Upper lobe of left lung (tissue), 6 donors: ENCODE measurements around the gene LIPC. TPM values are rescaled to one million over a fixed set of nuclear protein-coding genes. Genes with fewer than 3 reads are reported as not detected.

Experiments
- ATAC-seq, 2 donors: fragments of 200-7000 bp; cut with Tn5 transposase; one replicate each; pipeline ENCODE4 v1.9.1; 2022; ENCODE audit warnings: mild to moderate bottlenecking in 2 of 2, moderate library complexity in 2 of 2; ENCODE audit not compliant: low FRiP score in 2 of 2
- DNase-seq, 2 donors: peaks; one replicate each; pipeline ENCODE4 v3.0.0-alpha.2; 2019 to 2020
- H3K27ac ChIP-seq, 4 donors: fragments of 200-600 bp; sonication (generic); one replicate each; pipeline ENCODE4 v1.5.1; 2016 to 2019
- H3K27me3 ChIP-seq, 4 donors: fragments of 200-600 bp; sonication (generic); one replicate each; pipeline ENCODE4 v1.5.1; 2017 to 2019
- H3K36me3 ChIP-seq, 4 donors: fragments of 200-600 bp; sonication (generic); one replicate each; pipeline ENCODE4 v1.5.1; 2016 to 2019
- H3K4me1 ChIP-seq, 4 donors: fragments of 200-600 bp; sonication (generic); one replicate each; pipeline ENCODE4 v1.5.1; 2018 to 2019
- H3K4me3 ChIP-seq, 4 donors: fragments of 200-600 bp; sonication (generic); one replicate each; pipeline ENCODE4 v1.5.1; 2017 to 2019; ENCODE audit warnings: mild to moderate bottlenecking in 2 of 4, moderate library complexity in 1 of 4
- H3K9me3 ChIP-seq, 4 donors: fragments of 200-600 bp; sonication (generic); one replicate each; pipeline ENCODE4 v1.5.1; 2018 to 2019
- EP300 ChIP-seq, 4 donors: sonication (generic); formaldehyde crosslinking; IDR thresholded peaks; one replicate each; pipeline ENCODE4 v1.5.1; 2017; ENCODE audit warnings: antibody characterized with exemption in 4 of 4, control low read depth in 2 of 4
- POLR2A ChIP-seq, 4 donors: fragments of 450-650 bp; IDR thresholded peaks; one replicate each; pipeline ENCODE4 v1.5.1; 2016 to 2017; ENCODE audit warnings: antibody characterized with exemption in 4 of 4, mild to moderate bottlenecking in 2 of 4
- POLR2AphosphoS5 ChIP-seq, 2 donors: sonication (generic); formaldehyde crosslinking; IDR thresholded peaks; one replicate each; pipeline ENCODE4 v1.5.1; 2017; ENCODE audit warnings: antibody characterized with exemption in 2 of 2
- WGBS, 2 donors: methylation state at CpG; one replicate each; pipeline ENCODE4 v1.1.5; 2017 to 2018; 5-methylcytosine and 5-hydroxymethylcytosine counted together
- total RNA-seq, 6 donors: library from RNA; depleted of rRNA in 4 of 6; stranded (reverse); fragments of >200 nt in 4 of 6; gene quantifications; one replicate each; pipeline versions ENCODE4 v1.1.0 to v1.2.1, GENCODE V29; 2016 to 2021
- TF ChIP-seq, protein P1 (sequence below), 6 experiments: fragments of 450-650 bp in 4 of 6; fragments of 200-600 bp in 2 of 6; sonication (generic) in 2 of 6; IDR thresholded peaks; one replicate each; pipeline ENCODE4 v1.5.1; 2016 to 2019; ENCODE audit warnings: antibody characterized with exemption in 6 of 6
- donor health status: DM: no; HTN: no; CAD: no; lungs with moderate emphysema.
- donor health status: DM: no; HTN: yes; CAD: no; lungs with severe emphysema.

The LIPC gene
- total RNA-seq, 6 donors from 2014 or later = 0.40 to 0.89 (median 0.75) TPM; not detected in 2

DNA sequence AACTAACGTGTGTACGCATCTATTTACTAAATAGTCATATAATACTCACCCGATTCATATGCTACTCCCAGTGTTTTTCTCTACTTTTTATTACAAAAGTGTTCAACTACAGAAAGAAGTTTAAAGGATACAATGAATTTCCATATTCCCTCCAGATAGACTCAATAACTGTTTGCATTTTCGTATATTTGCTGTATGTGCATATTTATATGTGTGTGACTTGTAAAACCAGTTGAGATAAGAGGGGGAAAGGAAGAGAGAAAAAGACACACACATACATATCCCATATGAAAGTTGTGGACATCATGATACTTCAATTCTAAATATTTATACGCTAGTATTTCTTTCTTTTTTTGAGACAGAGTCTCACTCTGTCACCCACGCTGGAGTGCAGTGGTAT lies 14.1 kb downstream of the LIPC start:
- H3K27me3 ChIP-seq = no peaks in the 10 kb centered on the region
- ATAC-seq (no peak), DNase-seq (no peak)
- no peaks in the 10 kb centered on the region for H3K36me3 ChIP-seq
- no peak overlapping the region for H3K4me3 ChIP-seq
- WGBS, 2 donors = 96% methylated on average over 6 of the region's 6 CpGs
- TF ChIP-seq POLR2AphosphoS5 (IDR thresholded peaks at IDR 0.05) = no peak
- TF ChIP-seq POLR2A (IDR thresholded peaks at IDR 0.05) = no peak
- TF ChIP-seq, protein P1, sequence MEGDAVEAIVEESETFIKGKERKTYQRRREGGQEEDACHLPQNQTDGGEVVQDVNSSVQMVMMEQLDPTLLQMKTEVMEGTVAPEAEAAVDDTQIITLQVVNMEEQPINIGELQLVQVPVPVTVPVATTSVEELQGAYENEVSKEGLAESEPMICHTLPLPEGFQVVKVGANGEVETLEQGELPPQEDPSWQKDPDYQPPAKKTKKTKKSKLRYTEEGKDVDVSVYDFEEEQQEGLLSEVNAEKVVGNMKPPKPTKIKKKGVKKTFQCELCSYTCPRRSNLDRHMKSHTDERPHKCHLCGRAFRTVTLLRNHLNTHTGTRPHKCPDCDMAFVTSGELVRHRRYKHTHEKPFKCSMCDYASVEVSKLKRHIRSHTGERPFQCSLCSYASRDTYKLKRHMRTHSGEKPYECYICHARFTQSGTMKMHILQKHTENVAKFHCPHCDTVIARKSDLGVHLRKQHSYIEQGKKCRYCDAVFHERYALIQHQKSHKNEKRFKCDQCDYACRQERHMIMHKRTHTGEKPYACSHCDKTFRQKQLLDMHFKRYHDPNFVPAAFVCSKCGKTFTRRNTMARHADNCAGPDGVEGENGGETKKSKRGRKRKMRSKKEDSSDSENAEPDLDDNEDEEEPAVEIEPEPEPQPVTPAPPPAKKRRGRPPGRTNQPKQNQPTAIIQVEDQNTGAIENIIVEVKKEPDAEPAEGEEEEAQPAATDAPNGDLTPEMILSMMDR (IDR thresholded peaks at IDR 0.05) = no peak
- no peak for TF ChIP-seq EP300 (IDR thresholded peaks at IDR 0.05)
- H3K9me3 ChIP-seq = no peaks in the 10 kb centered on the region
- H3K4me1 ChIP-seq = peaks cover 5 to 16% (median 13%) of the 10 kb centered on the region in 4 donors
- H3K27ac ChIP-seq = no peak overlapping the region

DNA sequence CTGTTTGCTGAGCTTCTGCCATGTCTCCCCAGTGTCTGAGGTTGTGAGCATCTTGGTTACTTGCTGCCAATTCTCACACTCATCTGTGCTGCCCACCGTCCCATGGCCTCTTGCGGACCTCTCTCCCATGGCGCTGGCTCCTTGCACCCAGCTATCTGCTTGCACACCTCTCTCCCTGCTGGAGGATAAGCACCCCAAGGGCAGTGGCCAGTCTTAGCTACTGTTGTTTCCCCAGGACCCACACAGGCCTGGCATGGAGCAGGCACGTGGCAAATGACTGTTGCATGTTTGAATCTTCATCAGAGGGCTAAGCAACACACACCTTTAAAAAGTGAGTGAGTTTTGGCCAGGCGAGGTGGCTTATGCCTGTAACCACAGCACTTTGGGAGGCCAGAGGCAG lies 14.7 kb downstream of the LIPC start:
- ATAC-seq (no peak), DNase-seq (no peak)
- Histone ChIP-seq H3K4me1 (peaks cover 2 to 9% (median 6%) of the 10 kb centered on the region in 4 donors), H3K9me3 (no peaks in the 10 kb centered on the region), H3K36me3 (no peaks in the 10 kb centered on the region), H3K27me3 (no peaks in the 10 kb centered on the region), H3K27ac (no peak overlapping the region), H3K4me3 (no peak overlapping the region)
- TF ChIP-seq POLR2A (IDR thresholded peaks at IDR 0.05) (no peak), POLR2AphosphoS5 (IDR thresholded peaks at IDR 0.05) (no peak), EP300 (IDR thresholded peaks at IDR 0.05) (no peak)
- TF ChIP-seq, protein P1 (IDR thresholded peaks at IDR 0.05) = no peak
- WGBS, 2 donors = 94 to 98% methylated on average over 5 of the region's 5 CpGs

DNA sequence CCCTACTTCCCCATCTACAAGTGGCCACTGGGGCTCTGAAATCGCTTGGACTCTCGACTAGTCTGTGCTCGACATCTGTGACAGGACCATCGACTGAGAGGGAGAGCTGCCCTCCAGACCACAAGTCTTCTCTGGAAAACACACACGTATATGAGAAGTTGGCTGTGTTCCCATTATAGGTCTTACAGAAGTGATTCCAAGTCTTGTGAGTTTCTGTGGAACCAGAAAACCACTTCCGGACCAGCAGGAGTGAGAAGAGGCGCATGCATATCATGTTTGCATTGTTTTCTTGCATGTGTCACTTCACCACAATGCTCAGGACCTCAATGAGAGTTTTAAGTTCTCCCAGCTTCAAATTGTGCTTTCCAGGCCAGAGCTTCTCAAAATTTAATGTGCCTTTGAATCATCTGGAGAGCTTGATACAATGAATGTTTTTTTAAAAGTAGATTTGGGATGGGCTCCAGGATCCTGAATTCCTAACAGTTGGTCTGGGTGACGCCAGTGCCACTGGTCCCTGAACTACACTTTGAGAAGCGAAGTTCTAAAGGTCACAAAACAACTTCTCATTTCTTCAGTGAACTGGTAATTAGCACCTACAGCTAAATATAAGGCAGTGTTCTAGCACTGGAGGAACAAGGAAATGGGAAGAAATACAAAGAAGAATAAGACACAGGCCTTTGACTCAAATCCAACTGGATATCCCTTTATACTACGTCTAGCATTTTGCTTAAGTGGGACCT lies 15.7 kb downstream of the LIPC start:
- Histone ChIP-seq H3K4me3 (no peak overlapping the region), H3K9me3 (no peaks in the 10 kb centered on the region), H3K4me1 (peaks cover 0 to under 1% (median 0%) of the 10 kb centered on the region in 4 donors), H3K27ac (peak overlapping the region in 1 of 4 donors; percentile 26), H3K36me3 (no peaks in the 10 kb centered on the region), H3K27me3 (no peaks in the 10 kb centered on the region)
- TF ChIP-seq EP300 (IDR thresholded peaks at IDR 0.05) (no peak), POLR2A (IDR thresholded peaks at IDR 0.05) (no peak)
- TF ChIP-seq, protein P1 (IDR thresholded peaks at IDR 0.05) = no peak
- no peak for DNase-seq
- WGBS, 2 donors = 71 to 84% methylated on average over 10 of the region's 10 CpGs
- ATAC-seq = no peak

DNA sequence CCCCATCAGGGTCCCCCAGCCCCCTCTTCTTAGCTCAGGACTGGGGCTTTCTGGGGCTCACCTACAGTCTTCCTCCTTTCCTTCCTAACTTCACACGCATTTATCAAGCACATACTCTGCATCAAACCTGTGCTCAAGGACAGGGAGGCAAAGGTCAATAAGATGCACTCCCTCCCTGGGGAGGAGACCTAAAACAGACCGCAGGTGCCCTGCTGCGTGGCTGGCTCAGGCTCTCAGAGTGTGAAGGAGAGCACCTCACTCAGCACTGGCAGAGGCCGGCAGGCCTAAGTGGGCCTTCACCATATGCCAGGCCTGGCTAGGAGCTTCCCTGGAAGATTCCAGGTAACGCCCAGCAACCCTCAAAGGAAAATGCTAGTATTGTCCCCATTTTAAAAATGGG lies 16.5 kb downstream of the LIPC start:
- no peak for ATAC-seq

More for the DNA sequence above, 16.5 kb downstream of the LIPC start:
- no peaks in the 10 kb centered on the region for H3K36me3 ChIP-seq
- H3K4me3 ChIP-seq = no peak overlapping the region
- DNase-seq = no peak
- H3K27me3 ChIP-seq = no peaks in the 10 kb centered on the region
- TF ChIP-seq POLR2A (IDR thresholded peaks at IDR 0.05) (no peak), POLR2AphosphoS5 (IDR thresholded peaks at IDR 0.05) (no peak), EP300 (IDR thresholded peaks at IDR 0.05) (no peak)
- TF ChIP-seq, protein P1 (IDR thresholded peaks at IDR 0.05) = no peak
- H3K9me3 ChIP-seq = no peaks in the 10 kb centered on the region
- no peak overlapping the region for H3K27ac ChIP-seq
- WGBS, 2 donors = 86 to 97% methylated on average over 5 of the region's 5 CpGs
- no peaks in the 10 kb centered on the region for H3K4me1 ChIP-seq
